Stimulated activated CD8-positive, alpha-beta memory T cell treated with anti-CD3 and anti-CD28 coated beads, Interleukin-2, amount 100 ng/mL, for 1 hour (primary cell): ENCODE results near the gene SLC8A2.

Experiments
- DNase-seq, 2 donors: peaks; one replicate each; pipeline ENCODE4 v3.0.0-alpha.2; 2020; ENCODE audit warnings: low read depth in 2 of 2

The SLC8A2 gene

DNA sequence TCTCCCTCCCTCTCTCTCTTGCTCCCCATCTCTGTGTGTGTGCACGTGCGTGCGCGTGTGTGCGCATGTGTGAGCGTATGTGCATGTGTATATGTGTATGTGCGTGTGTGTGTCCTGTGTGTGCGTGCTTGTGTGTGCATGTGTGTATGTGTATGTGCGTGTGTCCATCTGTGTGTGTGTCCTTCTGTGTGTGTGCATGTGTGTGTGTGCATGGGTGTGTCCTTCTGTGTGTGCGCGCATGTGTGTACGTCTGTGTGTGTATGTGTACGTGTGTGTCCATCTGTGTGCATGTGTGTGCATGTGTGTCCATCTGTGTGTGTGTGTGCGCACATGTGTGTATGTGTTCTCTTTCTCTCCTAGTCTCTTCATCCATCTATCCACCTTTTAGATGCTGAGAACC is 12.2 kb downstream of the SLC8A2 start:
- DNase-seq: no peak

DNA sequence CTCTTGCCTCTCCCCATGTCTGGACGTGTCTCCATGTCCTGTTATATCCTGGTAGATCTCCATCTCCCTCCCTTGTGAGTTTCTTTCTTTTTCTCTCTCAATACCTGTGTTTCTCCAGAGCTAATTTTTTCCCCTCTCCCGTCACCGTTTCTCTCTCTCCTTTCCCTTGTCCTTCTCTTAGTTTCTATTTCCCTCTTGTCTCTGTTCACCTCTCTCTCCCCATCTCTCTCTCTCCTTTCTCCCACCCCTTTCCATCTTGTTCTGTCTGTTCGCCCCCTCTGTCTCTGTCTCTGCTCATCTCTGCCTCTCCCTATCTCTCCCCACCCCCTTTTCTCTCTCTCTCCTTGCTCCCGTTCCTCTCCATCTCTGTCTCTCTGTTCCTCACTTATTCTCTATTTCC is 13.0 kb downstream of the SLC8A2 start:
- no peak for DNase-seq

DNA sequence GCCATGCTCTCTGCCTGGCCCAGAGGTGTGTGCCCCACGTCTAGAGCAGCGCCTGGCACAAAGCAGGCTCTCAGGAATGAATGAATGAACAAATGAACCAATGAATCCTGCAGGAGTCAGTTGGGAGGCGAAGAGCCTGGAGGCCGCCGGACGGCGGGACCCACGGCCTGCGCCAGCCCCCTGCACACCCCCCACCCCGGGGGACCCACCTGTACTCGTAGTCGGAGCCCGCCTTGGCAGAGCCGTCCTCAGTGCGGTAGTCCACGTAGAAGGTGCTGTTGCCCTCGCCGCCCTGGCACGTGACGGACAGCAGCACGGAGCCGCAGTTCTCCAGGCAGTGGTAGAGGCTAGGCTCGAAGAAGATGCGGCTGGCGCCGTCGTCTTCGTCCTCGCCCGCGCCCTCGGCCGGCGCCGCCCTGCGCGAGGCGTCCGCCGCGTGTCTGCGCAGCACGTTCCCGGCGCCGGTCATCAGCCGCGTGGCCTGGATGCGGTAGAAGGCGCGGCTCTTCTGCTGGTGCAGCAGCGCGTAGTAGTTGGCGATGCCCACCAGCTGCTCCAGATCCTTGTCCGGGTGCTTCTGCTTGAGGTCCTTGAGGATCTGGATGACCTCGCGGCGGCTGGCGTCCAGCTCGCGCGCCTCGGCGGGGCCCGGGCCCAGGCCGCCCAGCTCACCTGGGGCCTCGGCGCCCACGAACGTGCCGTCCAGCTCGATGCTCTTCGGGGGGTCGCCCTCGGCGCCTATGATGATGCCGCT is 14.8 kb downstream of the SLC8A2 start:
- DNase-seq: no peak

DNA sequence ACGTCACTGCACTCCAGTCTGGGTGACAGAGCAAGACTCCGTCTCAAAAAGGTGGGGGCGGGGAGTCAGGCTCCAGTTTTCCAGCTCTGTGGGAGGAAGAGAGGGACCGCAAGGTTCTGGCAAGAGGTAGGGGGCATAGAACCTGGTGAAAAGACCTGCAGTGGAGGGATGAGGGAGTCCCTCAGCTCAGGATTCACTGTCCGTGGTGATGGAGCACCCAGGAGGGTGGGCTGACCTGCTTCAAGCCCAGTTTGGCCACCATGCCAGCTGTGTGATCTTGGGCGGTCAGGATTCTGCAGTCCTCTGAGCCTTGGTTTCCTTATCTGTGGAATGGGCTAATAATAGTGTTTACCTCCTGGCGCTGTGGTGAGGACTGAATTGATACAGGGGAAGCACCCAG is 21.2 kb downstream of the SLC8A2 start:
- no peak for DNase-seq

DNA sequence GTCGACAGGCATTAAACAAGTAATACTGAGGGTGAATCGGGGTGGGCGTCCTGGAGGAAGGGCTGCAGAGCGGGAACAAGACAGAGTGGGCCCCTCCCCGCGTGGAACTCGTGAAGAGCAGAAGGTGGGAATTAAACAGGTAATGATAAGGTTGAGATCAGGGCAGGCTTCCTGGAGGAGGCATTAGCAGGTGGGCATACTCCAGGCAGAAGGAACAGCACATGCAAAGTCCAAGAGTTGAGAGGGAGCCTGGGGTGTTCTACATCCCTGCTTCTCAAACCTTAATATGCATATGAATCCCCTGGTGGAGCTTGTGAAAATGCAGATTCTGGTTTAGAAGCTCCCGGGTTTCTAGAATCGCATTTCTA is 23.3 kb downstream of the SLC8A2 start:
- DNase-seq: no peak

DNA sequence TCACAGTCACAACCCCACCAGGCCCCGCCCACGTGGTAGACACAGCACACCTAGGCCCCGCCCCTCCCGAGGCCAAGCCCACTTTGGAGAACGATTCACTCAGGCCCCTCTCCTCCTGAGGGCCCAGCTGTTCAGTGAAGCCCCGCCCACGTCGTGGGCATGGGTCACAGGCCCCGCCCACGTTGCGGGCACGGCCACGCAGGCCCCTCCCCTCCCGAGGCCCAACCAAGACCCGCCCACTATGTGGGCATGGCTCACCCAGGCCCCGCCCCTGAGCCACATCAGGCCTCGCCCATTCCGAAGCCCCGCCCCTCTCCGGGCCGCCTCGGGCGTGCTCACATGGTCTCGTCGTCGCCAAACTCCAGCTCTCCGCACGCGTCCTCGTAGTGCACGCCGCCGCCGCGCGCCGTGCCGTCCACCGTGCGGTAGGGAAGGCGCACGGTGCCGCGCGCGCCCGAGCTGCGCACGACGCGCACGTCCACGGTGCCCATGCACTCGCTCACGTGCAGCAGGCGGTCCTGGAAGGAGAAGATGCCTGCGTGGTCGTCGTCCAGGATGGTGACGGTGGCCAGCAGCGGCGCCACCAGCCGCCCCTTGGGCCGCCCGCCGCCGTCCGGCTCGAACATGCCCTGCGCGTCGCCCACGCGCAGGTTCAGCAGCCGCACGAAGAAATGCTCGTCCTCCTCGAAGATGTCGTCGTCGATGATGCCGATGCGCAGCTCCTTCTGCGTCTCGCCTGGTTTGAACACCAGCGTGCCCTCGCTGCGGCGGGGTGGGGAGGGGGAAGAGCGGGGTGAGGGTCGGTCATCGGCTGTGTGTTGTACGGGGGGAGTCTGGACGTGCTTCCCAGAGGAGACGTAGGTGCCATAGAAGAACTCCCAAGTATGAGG is 24.0 kb downstream of the SLC8A2 start:
- DNase-seq: peak in 1 of 2 donors; percentile 15

DNA sequence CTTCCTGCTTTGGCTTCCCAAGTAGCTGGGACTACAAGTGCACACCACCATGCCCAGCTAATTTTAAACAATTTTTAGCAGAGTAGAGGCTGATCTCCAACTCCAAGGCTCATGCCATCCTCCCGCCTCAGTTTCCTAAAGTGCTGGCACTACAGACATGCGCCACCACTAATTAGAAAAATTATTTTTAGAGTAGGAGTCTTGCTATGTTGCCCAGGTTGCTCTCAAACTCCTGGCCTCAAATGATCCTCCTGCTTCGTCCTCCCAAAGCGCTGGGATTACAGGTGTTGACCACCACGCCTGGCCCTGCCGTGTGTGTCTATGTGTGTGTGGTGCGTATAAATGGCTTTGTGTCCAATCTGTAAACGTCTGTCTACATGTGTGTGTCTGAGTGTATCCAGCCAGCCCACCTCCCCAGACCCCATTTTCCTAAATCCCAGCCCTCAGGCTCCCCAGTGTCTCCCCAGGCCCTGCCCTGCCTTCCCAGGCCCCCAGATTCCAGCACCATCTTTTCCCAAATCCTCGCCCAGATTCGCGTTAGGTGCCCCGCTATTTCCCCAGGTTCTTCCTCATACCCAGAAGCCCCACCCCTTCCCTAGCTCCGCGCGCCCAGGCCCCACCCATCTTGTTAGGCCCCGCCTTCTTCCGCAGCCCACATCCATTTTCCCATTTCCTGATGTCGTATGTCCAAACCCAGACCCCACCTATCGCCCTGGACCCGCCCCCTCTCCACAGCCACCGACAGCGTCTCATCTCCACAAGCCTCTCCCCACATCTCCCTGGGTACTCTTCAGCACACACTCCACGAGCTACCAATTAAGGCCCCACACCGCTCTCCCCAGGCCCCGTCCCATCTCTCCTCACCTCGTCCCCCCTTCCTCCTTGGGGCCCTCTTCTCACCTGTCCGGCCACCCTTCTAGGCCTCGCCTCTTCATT is 24.9 kb downstream of the SLC8A2 start:
- no peak for DNase-seq

DNA sequence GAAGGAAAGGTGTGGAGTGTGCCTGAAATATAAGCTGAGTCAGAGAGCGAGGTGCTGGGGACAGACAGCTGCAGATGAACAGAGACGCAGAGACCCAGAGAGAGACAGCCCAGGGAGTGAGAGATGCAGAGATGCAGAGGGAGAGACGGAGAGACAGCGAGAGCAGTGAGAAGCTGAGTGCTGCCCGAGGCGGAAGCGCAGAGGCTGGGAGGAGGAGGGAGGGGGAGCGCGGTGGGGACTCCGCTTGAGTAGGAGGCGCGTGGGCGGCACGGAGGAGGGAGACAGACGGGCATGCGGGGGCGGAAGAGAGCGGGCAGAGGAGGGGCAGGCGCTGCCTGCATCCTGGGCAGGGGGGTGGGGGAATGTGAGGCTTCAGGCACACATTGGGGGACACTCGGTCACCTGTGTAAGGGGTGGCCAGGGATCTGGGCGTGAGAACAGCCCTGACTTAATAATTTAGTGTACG is 25.7 kb downstream of the SLC8A2 start:
- DNase-seq: peak; percentile 48 to 81

DNA sequence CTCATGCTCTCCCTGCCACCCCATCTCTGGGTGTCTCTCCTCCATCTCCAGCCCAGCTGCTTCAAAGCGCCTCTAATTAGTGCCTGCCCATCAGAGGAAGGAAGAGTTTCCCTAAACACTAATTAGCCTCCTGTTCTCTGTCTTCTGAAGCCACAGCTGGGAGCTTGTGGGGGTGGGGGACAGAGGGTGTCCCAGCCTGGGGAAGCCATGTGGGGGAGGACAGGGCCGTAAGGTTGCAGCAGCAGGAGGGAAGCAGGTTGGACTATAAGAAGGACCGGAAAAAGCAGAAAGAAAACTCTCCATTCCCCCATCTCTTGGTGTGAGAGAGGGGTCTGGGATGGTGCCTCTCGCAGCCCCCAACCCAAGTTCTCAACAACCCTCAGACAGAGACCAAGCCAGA is 26.2 kb downstream of the SLC8A2 start:
- no peak for DNase-seq

DNA sequence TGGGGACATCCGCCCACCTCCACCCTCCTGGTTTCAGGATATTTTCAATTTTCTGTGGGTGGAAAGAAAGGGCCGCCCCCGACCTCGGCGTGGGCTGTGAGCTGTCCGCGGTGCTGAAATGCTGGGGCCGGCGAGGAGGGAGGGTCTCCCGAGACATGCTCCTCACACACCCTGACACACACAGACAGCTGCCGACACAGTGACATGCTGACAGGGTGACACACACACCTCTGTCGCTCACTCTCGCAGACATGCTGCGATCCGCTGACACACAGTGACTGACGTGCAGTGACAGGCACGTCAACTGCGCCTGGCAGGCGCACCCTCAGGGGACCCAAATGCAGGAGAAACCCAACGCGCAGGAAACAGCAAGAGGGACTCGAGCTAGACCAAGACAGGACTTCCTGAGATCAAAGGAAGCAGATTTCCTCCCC is 27.3 kb downstream of the SLC8A2 start:
- DNase-seq: no peak

DNA sequence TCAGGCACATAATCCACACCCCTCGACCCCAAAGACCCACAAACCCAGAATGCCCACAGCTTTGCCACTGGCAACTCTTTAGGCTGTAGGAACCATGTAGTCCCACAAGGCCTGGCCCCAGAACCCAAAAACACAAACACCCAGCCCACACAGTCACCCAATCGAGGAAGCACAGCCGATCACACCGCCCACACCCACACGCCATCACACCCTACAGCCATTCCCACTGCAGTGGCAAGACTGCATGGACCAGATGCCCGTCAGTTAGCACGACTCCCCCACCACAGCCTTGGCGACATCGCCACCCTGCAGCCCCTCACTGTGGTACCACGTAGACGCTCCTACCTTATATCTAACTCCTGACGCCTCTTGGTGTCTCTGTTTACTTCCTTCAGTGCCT is 28.4 kb downstream of the SLC8A2 start:
- no peak for DNase-seq

DNA sequence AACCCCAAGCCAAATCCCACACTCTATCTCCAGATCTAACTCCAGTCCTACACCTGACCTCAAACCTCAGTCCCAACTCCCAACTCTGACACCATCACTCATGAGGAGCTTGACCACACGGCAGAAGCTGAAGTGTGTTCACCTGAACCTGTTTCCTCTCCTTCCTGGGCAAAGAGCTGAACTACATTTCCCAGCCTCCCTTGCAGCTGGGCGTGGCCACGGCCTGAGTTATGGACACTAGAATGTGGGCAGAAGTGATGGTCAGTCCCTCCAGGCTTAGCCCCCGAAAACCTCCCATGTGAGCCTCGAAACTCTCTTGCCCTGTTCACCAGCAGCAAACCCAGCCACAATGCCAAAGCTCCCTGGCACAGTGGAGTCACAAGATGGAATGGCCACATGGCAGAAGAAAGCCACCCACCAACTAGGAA is 32.9 kb downstream of the SLC8A2 start:
- DNase-seq: no peak

DNA sequence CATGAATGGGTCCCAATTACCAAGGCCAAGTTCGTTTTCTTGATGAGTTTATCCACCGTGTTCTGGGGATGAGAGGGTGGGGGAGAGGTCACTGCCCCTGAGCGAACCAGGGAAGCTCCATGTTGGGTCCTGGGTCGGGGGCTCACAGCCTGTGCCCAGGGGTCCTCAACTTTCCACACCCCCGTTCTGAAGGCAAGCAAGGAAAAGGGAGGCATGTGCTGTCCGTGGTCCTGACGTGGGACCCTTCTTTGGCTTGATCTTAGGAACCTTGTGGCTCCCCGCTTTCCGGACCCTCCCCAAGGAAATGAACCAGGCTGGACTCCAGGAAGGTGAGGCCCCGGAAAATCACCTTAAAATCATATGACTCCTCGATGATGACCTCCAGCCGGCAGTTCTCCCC is 34.2 kb downstream of the SLC8A2 start:
- DNase-seq: no peak

DNA sequence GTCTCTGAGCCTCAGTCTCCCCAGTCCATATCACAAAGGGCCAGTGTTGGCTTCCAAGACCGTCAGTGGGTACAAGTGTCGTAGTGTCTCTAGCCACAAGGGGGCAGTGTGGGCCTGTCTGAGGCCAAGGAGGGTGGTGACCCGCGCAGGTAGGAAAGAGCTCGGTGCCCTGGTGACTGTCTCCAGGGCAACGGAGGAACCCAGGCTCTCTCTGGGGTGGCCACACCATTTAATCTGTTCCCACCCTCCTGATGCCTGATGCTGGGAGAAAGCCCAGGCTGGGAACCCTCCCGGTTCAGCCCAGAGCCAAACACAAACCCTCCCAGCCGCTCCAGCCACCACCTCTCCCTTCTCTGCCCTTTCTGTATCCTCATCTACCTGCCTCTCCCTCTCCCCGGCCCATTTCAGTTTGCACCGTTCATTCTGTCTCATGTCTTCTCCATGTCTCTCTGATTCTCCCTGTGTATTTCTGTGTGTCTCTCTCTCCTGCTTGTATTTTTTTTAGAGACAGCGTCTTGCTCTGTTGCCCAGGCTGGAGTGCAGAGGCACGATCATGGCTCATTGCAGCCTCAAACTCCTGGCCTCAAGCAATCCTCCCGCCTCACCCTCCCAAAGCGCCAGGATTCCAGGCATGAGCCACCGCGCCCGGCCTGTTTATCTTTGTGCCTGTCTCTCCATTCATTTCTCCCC is 34.8 kb downstream of the SLC8A2 start:
- DNase-seq: peak; percentile 73 to 75

DNA sequence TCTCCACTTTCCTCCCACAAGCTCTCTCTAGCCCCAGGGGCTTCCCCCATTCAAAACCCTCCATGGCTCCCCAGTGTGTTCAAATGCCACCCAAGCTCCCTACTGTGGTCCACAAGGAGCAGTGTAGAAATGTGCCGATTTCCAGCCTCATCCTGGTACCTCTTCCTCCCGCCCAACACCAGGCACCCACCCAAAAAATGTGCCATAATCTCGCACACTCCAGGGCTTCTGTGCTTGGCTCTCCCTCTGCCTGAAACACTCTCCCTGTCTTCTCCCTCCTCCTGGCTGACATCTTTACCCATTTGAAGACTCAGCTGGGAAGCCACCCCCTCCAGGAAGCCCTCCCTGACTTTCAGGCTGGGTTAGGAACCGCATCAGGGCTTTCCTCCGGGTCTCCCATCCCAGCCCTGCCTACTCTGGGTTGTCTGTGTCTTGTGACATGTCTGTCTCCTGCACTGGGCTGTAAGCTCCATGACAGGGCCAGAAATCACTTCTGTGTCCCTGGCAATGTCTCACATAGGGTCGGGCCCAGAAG is 35.7 kb downstream of the SLC8A2 start:
- no peak for DNase-seq

DNA sequence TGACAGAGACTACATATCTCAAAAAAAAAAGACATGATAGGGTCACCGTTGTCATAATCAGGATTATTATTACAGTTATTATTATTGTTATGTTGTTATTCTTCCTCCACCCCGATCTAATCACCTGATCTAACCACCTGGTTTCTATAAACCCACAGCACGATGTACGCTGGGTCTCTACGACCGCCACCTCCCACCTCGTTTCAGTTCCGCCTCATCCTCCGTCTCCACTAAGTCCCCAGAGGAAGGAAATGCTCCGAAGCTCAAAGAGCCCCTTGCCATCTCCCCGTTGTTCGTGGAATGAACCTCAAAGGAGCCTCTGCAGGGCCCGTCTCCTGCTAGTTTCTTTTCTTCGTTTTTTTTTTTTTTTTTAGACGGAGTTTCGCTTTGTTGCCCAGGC is 36.5 kb downstream of the SLC8A2 start:
- no peak for DNase-seq

DNA sequence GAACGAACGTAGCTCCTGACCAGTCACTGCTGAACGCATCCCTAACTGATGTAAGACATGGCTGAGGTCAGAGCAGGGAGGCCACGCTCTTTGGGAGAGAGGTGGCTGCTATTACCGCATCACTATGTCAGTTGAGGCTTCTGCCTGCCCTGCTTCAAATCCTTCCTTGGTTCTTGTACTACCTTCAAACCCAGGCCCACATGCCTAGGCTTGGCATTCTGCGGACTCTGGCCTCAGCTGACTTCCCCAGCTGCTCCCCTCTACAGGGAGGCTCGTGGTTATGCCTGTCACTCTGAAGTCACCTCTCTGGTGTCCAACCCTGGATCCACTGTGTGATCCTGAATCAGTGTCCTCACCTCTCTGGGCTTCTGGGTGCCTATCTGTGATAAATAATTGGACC is 37.6 kb downstream of the SLC8A2 start:
- DNase-seq: no peak

DNA sequence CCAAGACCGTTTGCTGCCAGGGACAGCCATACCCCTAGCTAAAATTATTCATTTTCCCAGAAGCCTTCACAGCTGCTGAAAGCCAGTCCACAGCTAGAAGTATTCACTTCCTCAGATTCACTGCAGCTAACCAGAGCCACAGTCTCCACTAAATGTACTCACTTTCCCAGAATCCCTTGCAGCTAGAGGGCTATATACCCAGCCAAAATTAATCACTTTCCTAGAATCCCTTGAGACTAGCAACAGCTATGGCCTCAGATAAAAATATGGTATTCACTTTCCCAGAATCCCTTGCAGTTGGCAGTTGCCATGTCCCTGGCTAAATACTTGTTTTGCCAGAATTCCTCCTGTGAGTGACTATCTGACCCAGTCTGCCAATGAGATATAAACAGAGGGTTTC is 38.6 kb downstream of the SLC8A2 start:
- no peak for DNase-seq

DNA sequence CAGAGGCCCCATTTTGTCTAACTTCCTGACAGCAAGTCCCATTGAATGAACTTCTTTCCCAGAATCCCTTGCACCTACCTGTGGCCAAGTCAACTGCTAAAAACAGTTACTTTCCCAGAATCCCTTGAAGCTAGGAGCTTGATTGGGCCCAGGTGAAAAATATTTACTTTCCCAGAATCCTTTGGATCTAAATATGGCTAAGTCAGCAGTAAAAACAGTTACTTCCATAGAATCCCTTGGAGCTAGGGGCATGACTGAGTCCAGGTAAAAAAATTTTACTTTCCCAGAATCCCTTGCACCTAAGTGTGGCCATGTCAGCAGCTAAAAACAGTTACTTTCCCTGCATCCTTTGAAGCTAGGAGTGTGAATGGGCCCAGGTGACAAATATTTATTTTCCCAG is 39.2 kb downstream of the SLC8A2 start:
- DNase-seq: no peak

DNA sequence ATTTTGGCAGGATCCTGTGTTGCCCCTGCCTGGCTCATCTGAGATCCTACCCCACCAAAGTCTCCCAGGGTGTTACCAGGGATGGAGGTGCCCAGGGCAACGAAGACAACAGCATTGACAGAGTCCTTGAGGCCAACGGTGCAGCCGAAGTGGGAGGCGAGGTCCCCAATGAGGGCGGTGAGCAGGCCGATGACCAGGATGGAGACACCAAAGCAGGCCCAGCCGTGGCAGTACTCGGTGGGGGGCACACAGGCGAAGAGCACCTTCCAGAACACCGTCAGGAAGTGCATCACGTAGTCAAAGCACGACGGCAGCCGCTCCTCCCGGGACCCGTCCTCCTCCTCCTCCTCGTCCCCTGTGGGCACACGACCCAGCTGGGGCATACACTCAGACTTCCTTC is 39.6 kb downstream of the SLC8A2 start:
- DNase-seq: no peak
